A549 (cell line): ENCODE data around the gene PEX5.

Experiments
- POLR2A ChIP-seq: IDR thresholded peaks from 2 replicates; pipeline ENCODE4 v1.6.1; 2012; ENCODE audit warnings: mild to moderate bottlenecking, low read length
- SREBF2 ChIP-seq: fragments of 450-650 bp; IDR thresholded peaks from 2 replicates; pipeline ENCODE4 v1.6.1; 2014; ENCODE audit warnings: mild to moderate bottlenecking, moderate library complexity
- TF ChIP-seq, protein P1 (sequence below): fragments of 200-600 bp; sonication (generic); IDR thresholded peaks from 2 replicates; pipeline ENCODE4 v1.6.1; 2016; ENCODE audit warnings: antibody characterized with exemption, mild to moderate bottlenecking, moderate library complexity
- TF ChIP-seq, protein P2 (sequence below): fragments of >200 bp; sonication (Bioruptor Twin); formaldehyde crosslinking; IDR thresholded peaks from 3 replicates; pipeline ENCODE4 v1.5.1; 2016

DNA sequence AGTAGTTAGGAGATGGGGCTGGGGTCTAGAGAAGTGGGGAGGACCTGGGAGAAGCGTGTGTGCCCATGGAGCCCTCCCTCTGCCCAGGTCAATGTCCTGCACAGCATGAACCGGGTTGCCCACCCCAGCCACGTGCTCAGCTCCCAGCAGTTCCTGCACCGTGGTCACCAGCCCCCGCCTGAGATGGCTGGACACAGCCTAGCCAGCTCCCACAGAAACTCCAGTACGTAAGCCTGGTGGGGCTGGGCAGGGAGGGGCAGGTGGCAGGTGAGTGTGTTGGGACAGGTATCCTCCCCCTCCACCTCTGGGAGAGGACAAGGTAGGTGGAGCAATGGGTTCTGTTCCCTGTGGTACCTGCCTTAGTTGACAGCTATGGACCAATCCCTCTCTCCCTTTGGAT is 38.6 kb upstream of the PEX5 start:
- TF ChIP-seq, protein P1, sequence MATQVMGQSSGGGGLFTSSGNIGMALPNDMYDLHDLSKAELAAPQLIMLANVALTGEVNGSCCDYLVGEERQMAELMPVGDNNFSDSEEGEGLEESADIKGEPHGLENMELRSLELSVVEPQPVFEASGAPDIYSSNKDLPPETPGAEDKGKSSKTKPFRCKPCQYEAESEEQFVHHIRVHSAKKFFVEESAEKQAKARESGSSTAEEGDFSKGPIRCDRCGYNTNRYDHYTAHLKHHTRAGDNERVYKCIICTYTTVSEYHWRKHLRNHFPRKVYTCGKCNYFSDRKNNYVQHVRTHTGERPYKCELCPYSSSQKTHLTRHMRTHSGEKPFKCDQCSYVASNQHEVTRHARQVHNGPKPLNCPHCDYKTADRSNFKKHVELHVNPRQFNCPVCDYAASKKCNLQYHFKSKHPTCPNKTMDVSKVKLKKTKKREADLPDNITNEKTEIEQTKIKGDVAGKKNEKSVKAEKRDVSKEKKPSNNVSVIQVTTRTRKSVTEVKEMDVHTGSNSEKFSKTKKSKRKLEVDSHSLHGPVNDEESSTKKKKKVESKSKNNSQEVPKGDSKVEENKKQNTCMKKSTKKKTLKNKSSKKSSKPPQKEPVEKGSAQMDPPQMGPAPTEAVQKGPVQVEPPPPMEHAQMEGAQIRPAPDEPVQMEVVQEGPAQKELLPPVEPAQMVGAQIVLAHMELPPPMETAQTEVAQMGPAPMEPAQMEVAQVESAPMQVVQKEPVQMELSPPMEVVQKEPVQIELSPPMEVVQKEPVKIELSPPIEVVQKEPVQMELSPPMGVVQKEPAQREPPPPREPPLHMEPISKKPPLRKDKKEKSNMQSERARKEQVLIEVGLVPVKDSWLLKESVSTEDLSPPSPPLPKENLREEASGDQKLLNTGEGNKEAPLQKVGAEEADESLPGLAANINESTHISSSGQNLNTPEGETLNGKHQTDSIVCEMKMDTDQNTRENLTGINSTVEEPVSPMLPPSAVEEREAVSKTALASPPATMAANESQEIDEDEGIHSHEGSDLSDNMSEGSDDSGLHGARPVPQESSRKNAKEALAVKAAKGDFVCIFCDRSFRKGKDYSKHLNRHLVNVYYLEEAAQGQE, result no peak
- TF ChIP-seq, protein P2, sequence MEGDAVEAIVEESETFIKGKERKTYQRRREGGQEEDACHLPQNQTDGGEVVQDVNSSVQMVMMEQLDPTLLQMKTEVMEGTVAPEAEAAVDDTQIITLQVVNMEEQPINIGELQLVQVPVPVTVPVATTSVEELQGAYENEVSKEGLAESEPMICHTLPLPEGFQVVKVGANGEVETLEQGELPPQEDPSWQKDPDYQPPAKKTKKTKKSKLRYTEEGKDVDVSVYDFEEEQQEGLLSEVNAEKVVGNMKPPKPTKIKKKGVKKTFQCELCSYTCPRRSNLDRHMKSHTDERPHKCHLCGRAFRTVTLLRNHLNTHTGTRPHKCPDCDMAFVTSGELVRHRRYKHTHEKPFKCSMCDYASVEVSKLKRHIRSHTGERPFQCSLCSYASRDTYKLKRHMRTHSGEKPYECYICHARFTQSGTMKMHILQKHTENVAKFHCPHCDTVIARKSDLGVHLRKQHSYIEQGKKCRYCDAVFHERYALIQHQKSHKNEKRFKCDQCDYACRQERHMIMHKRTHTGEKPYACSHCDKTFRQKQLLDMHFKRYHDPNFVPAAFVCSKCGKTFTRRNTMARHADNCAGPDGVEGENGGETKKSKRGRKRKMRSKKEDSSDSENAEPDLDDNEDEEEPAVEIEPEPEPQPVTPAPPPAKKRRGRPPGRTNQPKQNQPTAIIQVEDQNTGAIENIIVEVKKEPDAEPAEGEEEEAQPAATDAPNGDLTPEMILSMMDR, result no peak
- TF ChIP-seq POLR2A (no peak), SREBF2 (no peak)
